ENCODE measurements around the gene HNF1A. TPM values are rescaled to one million over a fixed set of nuclear protein-coding genes. Genes with fewer than 3 reads are reported as not detected.

HNF1A gene
- total RNA-seq, 1 donor = not detected

DNA sequence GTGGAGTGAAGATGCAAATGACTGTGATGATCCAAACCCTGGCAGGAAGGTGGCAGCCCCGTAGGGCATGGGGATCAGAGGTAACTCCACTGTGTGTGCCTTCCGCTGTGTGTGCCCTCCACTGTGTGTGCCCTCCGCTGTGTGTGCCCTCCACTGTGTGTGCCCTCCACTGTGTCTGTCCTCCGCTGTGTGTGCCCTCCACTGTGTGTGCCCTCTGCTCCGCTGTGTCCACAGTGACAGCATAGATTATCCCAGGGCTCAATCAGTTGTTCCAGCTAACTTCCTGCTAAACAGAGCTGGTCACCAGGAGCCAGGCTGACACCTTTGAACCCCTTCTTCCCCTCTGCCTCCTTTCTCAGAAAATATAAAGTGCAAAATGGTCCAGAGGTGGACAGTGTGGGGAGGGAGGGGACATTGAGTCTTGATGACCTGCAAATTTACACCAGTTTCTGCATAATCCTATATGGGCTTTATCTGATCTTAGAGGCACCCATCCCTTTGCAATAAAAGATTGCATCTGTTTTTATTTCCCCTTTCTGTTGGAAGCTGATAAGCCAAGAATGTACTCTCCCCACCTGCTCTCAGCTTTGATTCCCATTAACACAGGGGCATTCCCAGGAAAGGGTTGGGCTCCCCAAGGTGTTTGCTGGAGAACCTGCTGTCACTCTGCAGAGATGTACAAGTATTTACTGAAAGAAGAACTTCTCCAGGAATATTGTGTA lies 21.6 kb upstream of the HNF1A start:
- DNase-seq (ENCODE audit: low read depth in 2 of 3, low spot score in 2 of 3) = no peak

DNA sequence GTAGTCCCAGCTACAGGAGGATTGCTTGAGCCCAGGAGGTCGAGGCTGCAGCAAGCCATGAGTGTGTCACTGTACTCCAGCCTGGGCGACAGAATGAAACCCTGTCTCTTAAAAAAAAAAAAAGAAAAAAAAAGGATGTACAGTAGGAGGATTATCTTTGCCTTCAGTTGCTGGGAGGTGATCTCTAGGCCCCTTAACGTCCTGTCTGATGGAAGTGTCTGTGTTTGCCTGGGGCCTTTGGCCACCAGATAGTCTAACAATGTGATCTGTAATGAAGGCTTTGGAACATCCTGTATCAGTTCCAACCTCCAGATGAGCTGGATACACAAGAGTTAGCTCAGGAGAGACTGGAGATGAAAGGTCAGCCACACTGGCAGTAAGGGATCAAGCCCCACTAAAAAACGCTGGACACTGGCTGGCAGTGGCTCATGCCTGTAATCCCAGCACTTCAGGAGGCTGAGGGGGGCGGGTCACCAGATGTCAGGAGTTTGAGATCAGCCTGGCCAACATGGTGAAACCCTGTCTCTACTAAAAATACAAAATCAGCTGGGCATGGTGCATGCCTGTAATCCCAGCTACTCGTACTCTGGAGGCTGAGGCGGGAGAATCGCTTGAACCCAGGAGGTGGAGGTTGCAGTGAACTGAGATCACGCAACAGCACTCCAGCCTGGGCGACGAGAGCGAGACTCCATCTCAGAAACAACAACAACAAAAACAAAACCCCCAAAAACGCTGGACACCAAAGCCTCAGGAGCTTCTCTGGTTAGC lies 19.0 kb upstream of the HNF1A start:
- DNase-seq (ENCODE audit: low read depth in 2 of 3, low spot score in 2 of 3) = no peak

DNA sequence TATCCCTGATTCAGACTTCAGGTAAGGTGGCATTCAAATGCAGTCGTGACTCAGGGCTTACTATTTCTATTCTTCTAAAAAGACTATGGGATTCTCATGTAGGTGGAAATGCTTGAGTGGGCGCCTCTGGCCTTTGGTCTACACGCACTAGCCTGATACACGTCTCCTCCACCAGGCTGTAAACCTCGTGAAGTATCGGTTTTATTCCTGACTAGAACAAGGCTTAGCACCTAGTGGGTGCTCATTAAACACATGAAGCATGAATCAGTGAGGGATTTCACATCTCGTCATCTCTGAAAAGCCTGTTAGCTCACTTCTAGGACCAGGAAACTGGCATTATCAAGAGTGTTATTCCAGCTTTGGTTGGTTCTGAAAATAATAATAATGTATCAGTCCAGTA lies 17.7 kb upstream of the HNF1A start:
- no peak for DNase-seq (ENCODE audit: low read depth in 2 of 3, low spot score in 2 of 3)

DNA sequence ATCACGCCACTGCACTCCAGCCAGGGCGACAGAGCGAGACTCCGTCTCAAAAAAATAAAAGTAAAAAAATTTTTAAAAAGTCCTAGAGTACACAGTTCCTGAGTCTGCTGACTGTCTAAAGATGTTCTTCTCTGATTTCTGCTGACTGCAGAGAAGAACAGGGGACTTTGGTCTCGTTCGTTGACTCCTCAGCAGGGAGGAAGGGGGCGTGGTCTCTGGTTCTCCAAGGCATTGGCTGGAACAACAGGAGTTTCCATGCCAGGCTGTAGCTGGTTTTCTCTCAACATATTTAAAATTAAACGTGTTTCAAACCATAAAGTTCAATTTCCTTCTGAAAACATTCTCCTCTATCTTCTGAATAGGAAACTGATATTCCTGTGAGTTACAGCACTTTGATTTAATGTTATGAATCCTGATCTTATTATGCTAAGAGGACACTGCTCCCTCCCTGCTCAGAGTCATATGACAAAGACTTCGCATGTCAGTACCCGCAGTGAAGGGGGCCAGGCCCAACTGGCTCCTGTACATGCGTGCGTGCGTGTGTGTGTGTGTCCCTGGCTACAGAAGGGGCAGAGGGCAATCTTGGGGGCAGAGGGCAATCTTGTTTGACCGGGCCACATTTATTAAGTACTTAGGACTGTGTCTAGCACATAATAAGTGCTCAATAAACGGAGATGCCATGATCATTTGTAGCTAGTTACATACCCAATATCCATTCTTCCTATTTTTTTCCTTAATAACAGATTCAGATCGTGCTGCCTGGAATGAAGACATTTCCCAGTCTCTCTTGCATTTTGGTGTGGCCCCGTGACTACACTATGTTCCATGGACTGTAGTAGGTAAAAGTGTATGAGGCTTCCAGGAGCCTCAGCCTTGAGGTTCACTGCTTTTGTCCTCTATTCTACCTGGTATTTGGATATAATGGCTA lies 16.5 kb upstream of the HNF1A start:
- no peak for DNase-seq (ENCODE audit: low read depth in 2 of 3, low spot score in 2 of 3)

DNA sequence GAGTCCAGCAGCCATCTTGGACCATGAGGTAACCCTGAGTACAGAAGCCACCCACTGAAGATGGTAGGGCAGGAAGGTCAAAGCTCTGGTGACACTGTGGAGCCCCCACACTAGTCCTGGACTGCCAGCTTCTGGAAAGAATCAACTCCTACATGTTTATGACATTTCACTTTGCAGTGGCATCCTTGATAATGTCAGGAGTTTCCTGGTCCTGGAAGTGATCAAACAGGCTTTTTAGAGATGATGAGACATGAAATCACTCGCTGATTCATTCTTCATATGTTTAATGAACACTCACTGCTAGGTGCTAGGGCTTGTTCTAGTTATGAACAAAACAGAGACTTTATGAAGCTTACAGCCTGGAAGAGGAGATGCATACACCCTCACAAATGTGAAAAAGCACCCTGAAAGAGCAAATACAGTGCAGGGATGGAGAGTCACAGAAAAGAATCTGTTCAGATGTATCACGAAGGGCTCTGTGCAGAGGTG lies 15.8 kb upstream of the HNF1A start:
- no peak for DNase-seq (ENCODE audit: low read depth in 2 of 3, low spot score in 2 of 3)

DNA sequence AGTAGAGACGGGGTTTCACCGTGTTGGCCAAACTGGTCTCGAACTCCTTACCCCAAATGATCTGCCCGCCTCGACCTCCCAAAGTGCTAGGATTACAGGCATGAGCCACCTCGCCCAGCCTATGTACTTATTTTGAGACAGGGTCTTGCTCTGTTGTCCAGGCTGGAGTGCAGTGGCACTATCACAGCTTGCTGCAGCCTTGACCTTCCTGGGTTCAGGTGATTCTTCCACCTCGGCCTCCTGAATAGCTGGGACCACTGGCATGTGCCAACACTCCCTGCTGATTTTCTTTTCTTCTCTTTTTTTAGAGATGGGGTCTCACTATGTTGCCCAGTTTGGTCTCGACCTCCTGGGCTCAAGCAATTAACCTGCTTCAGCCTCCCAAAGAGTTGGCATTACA lies 14.0 kb upstream of the HNF1A start:
- no peak for DNase-seq (ENCODE audit: low read depth in 2 of 3, low spot score in 2 of 3)

DNA sequence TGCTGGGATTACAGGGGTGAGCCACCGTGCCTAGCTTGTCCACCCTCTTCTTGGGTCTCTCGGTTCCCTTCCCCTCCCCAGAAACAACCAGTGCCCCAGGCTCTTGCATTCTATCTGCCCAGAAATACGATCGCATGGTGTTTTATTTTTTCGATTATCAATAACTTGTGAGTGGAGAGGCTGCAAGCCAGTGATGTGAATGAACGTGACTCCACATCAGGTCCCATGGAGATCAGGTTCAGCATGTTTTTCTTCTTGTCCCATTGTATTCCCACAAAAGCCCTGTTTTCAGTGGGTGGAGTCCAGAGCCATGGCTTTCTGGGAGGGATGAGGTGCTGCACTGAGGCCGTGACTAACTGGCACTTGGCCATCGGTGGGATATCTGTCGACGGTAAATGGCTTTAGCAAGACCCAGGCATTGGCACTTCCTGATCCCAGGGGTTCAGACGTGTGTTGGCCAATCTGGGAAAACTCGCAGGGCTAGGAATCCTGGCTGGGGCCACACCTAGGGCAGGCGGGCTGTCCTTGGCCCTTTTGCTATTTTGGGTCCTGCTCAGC lies 12.7 kb upstream of the HNF1A start:
- no peak for DNase-seq (ENCODE audit: low read depth in 2 of 3, low spot score in 2 of 3)

DNA sequence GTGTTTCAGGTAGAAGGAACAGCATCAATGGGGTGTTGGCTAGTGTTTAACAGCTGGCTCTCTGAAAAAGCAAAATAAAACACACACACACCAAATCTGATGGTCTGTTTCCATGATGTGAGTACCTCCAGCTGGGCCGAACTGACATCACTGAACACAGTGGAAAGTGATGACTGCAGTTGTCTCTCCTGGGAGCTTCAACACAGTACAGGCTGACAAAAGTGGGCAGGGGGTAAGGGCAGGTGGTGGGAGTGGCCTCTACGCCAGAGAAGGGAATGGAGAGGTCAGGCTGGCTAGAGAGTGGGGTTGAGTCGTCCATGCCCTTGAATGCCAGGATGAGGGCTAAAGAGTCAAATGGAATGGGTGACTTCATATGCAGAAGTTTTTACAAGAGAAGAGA lies 8.0 kb upstream of the HNF1A start:
- DNase-seq (ENCODE audit: low read depth in 2 of 3, low spot score in 2 of 3) = no peak

DNA sequence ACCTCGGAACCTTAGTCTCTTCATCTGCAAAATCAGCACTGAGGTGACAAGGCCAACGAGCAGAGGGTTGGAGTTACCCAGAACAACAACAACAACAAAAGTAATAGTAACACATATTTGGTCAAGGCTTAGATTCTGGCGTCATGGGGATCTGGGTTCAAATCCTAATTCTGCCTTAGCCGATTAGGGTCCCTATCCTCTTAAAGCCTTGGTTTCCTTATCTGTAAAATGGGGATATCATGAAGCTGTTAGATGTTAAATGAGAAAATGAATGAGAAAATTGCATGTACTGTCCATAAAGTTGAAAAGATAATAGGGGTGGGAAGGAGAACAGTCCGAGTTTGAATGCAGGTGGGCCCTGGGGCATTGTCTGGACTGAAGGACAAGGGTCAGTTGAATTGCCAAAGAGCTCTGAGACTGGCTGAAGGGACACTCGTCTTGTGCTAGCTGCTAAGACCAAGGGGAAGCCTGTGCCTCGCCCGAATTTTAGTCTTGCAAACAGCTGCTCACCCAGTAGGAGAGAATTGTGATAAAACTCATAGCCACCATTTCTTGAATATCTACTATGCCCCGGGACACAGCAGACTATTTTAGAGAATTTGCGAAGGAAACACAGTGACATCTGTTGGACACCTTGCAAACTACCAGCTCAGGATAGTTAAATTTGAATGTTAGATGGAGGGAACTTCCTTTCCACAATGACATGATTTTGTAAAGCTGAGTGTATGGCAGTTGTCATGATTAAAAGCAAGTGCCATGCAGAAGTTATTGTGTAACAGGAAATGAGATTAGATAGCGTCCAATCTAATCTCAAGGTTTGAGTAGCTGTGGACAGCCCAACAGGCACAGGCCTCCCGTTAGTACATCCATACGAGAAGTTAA lies 6.8 kb upstream of the HNF1A start:
- DNase-seq (ENCODE audit: low read depth in 2 of 3, low spot score in 2 of 3) = peak; percentile 22 to 87 (median 76)

DNA sequence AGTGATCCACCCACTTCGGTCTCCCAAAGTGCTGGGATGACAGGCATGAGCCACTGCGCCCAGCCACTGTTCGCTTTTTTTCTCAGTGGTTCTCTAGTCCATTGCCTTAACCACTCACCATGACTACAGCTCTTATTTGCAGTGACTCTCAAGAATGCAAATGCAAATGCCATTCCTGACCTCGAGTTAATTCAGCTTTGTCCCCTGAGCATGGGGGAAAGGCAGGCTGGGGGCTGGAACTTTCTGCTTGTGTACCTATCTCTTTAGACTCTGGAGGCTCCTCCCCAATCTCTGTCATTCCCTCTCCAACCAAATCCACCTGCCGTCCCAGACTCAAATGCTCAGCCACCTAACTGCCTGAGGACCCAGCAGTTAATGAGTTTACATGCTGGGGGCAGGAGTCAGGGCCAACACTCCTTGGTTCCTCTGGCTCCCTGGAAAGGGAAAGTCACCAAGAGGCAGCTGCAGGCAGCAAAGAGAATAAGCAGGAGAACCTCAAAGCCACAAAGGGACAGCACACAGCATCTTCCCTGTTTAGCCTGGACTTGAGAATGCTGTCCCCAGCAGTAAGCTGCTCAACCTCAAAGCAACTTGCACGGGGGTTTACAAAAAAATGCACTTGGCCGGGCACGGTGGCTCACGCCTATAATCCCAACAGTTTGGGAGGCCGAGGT lies 5.3 kb upstream of the HNF1A start:
- no peak for DNase-seq (ENCODE audit: low read depth in 2 of 3, low spot score in 2 of 3)

DNA sequence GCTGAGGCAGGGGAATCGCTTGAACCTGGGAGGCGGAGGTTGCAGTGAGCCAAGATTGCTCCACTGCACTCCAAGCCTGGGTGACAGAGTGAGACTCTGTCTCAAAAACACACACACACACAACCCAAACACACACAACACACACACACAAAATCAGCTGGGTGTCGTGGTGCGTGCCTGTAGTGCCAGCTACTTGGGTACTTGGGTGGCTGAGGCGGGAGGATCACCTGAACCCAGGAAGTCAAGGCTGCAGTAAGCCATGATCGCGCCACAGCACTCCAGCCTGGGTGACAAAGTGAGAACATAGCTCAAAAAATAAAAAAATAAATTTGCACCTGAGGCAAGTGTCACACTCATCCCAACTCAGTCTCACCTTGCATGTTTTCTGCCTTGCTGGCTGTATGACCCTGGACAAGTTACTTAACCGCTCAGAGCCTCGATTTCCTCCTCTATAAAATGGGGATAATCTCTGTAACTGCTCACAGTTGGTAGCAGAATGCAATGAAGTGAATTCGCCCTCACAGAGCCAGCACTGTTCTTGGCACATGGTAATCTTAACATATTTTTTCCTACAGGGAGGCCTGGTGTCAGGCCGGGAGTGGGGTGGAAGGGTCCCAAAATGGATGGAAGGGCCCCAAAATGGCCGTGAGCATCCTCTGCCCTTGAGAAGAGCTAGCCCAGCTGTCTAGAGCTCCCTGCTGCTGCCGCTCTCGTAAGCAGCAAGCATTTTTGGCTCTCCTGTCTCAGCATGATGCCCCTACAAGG lies 630 bp upstream of the HNF1A start:
- DNase-seq (ENCODE audit: low read depth in 2 of 3, low spot score in 2 of 3) = no peak

DNA sequence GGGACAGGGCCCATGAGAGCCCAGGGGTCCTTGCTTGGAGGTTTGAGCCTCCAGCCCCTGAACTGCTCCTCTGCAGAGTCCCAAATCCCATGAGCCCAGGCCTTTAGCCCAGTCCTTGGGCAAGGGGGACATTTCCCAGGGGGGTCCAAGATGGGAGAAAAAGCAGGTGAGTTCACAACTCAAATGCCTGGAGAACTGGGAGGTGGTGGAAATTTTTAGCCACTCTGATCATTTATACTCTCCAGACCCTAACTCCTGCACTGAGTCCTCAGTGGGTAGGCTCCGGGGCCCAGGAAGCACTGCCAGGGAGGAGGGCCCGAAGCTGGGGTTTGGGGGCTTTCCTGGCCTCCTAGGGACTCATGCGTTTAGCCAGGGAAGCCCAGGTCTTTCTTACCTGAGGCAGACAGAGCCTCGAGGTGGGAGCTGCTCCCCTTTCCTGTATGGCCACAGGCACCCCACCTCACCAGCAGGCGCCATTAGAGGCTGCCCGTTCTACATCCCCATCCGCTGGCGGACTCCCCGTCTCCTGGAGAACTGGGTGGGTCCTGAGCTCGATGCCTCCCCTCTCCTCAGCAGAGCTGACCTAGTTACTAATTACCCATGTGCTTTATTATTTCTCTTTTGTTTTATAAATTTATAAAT lies 998 bp downstream of the HNF1A start:
- DNase-seq (ENCODE audit: low read depth in 2 of 3, low spot score in 2 of 3) = no peak

DNA sequence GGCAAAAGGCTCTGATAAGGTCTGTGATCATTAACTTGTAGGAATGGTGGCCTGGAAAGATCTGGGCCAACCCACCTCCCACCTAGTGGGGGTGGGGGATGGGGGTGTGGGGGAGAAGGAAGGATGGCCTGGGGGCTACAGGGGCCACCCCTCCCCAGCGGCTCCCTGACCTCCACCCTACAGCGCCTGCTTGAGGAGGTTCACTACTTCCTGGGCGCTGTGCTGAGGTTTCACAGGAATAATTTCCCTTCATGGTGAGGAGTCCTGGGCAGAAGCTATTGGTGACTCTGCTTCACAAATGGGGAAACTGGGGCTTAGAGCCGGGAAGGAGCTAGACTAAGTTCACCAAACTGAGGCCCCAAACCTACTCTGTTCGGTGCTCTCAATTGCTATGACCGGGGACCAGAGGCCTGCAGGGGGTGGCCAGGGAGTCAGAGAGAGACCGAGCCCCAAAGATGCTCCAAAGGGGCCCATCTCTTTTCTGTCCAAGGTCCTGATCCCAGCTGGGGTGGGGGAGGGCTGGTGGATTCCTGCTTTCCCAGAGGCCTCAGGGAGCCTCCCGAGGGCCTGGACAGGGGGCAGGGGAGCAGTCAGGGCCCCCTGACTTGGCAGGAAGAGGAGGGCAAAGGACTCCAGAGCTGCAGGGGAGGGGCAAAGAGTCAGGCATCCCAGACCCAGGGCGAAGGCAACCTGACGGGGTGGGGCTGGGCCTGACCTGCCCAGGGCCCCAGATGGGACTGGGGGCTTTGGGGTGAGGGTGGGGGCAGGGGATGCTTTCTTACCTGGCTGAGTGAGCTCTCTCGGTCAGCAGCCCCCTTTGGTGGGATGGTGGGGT lies 1.7 kb downstream of the HNF1A start:
- DNase-seq (ENCODE audit: low read depth in 2 of 3, low spot score in 2 of 3) = no peak

DNA sequence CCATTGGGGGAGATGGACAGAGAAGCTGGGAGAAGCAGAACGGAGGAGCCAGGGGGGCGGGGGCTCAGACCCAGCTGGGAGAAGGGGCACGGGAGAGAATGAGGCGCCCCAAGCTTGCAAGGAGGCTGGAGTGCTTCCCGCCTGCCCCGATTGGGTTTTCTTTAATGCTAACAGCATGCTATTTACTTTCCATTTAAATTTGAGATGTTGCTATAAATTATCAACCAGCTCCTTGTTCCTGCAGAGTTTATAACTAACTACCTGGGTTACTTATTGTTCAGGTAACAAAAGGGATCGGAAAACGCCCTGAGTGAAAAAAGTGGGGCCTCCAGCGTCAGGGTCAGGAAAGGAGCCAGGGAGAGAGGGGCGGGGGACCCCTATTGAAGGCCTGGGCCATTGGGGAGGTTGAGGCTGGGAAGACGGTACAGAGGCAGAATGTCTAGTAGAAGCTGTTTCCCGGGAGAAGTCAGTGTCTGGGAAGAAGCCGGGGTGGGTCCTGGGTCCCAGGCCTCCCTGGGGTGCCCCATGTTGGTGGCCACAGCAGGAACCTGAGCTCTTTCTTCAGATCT lies 2.5 kb downstream of the HNF1A start:
- no peak for DNase-seq (ENCODE audit: low read depth in 2 of 3, low spot score in 2 of 3)

DNA sequence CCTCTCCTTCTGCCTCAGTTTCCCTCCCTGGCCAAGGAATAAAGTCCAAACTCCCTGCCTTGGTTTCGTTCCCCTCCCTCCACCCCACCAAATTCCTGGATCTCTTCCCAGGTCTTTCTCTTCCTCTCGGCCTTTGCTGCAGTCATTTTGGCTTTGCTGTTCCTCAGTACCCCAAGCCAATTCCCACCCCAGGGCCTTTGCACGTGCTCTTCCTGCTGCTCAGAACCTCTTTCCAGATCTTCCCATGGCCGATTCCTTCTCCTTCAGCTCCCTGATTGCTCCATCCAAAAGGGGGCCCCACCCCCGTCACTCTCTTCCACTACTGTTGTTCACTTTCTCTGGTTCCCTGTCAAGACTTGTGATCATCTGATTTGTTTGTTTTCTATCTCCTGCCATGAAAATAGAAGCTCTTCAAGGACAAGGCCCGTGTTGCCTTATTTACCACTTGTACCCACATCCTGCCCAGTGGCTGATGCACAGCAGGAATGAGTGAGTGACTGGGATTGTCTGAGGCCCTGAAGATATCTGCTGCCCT lies 3.1 kb downstream of the HNF1A start:
- DNase-seq (ENCODE audit: low read depth in 2 of 3, low spot score in 2 of 3) = no peak

DNA sequence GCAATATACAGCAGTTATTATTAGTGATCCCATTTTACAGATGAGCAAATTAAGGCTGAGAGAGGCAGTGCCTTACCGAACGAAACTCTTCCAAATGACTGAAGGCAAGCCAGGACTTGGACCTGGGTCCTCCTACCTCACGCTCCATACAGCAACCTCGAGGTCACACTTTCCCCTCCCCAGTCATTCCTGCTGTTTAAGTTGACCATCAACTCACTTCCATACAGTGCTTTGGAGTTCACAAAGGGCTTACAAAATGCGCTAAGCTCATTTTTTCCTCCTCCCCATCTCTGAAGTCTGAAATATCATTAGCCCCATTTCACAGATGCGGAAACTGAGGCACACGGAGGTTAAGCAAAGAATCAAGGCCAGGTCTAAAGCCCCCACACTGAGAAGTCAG lies 4.3 kb downstream of the HNF1A start:
- DNase-seq (ENCODE audit: low read depth in 2 of 3, low spot score in 2 of 3) = no peak

DNA sequence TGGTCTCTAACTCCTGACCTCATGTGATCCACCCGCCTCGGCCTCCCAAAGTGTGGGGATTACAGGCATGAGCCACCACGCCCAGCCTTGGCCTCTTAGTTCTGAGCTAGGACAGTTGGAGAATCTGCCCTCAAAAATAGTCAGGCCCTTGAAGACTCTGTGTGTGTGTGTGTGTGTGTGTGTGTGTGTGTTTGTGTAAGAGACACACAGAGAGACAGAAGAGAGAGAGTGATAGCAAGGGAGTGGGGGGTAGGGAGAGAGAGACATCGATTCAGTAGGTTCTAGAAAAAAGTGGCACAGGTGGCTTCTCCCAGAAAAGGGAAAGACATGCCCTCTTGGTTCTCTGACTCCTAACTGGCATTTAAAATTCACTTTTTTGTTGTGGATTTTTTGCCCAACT lies 5.4 kb downstream of the HNF1A start:
- no peak for DNase-seq (ENCODE audit: low read depth in 2 of 3, low spot score in 2 of 3)

All from hematopoietic multipotent progenitor cell (in vitro differentiated cells).